HG03103 (cell line): Measurements from ENCODE around the gene TMEM170B.
A peak's percentile ranks its signal among the peaks of the same experiment; 100 is the strongest.
"Not testable (repeated sequence)": the region's sequence is repeated elsewhere in the genome, so short reads cannot be mapped to it uniquely, and the experiment has no call there.

Source experiments
- ATAC-seq: cut with Tn5 transposase; IDR thresholded peaks from one replicate; pipeline ENCODE4 v1.9.1; 2021; ENCODE audit warnings: low read depth; ENCODE audit not compliant: unreplicated experiment

Gene TMEM170B

GRCh38 chr6:11527274-11527870 is 10.2 kb upstream of the TMEM170B start:
- ATAC-seq: no peak

- no peak for ATAC-seq
Measured at GRCh38 chr6:11528996-11529395, 8.6 kb upstream of the TMEM170B start.

GRCh38 chr6:11532097-11532496 is 5.5 kb upstream of the TMEM170B start:
- ATAC-seq: no peak

GRCh38 chr6:11534561-11534960 is 3.0 kb upstream of the TMEM170B start:
- no peak for ATAC-seq

GRCh38 chr6:11535801-11536230 is 1.7 kb upstream of the TMEM170B start:
- no peak for ATAC-seq

- ATAC-seq: no peak
Measured at GRCh38 chr6:11536795-11537194, 754 bp upstream of the TMEM170B start.

- peak; percentile 9 for ATAC-seq
Measured at GRCh38 chr6:11538052-11538818, 686 bp downstream of the TMEM170B start.

GRCh38 chr6:11538819-11539468 is 1.4 kb downstream of the TMEM170B start:
- no peak for ATAC-seq

- no peak for ATAC-seq
Measured at GRCh38 chr6:11542863-11543262, 5.3 kb downstream of the TMEM170B start.

GRCh38 chr6:11543919-11544518 is 6.5 kb downstream of the TMEM170B start:
- no peak for ATAC-seq

- ATAC-seq: not testable (repeated sequence)
Measured at GRCh38 chr6:11547846-11548245, 10.3 kb downstream of the TMEM170B start.

- not testable (repeated sequence) for ATAC-seq
Measured at GRCh38 chr6:11548578-11548977, 11.0 kb downstream of the TMEM170B start.

- no peak for ATAC-seq
Measured at GRCh38 chr6:11551053-11551452, 13.5 kb downstream of the TMEM170B start.

GRCh38 chr6:11552442-11552841 is 14.9 kb downstream of the TMEM170B start:
- no peak for ATAC-seq

GRCh38 chr6:11553824-11554223 is 16.3 kb downstream of the TMEM170B start:
- no peak for ATAC-seq

GRCh38 chr6:11556309-11556708 is 18.8 kb downstream of the TMEM170B start:
- no peak for ATAC-seq

GRCh38 chr6:11563793-11564192 is 26.2 kb downstream of the TMEM170B start:
- ATAC-seq: no peak

GRCh38 chr6:11566609-11567008 is 29.1 kb downstream of the TMEM170B start:
- ATAC-seq: no peak

GRCh38 chr6:11571073-11571472 is 33.5 kb downstream of the TMEM170B start:
- ATAC-seq: no peak

GRCh38 chr6:11575408-11576033 is 38.0 kb downstream of the TMEM170B start:
- peak; percentile 90 for ATAC-seq
